Spleen (tissue), 7 donors: ENCODE results near the gene DOCK1.

Source experiments
- POLR2A ChIP-seq, 3 donors: fragments of 450-650 bp; IDR thresholded peaks; one replicate each; pipeline ENCODE4 v1.5.1; 2017; ENCODE audit warnings: antibody characterized with exemption in 3 of 3, mild to moderate bottlenecking in 1 of 3
- TF ChIP-seq, protein P1 (sequence below), 11 experiments: fragments of 200-600 bp in 7 of 11; fragments of 450-650 bp in 4 of 11; sonication (generic) in 4 of 11; IDR thresholded peaks in 8 of 11; conservative IDR thresholded peaks in 3 of 11; 1 replicate in 7 of 11; 2 replicates in 4 of 11; pipeline versions ENCODE4 v1.4.0 to v1.8.0; 2016 to 2021; ENCODE audit warnings: antibody characterized with exemption in 11 of 11, inconsistent platforms in 4 of 11, mild to moderate bottlenecking in 1 of 11
- donor health status: DM: no; HTN: no; CAD: no; lungs with moderate emphysema.
- donor health status: DM: no; HTN: no; CAD: no.
- donor health status: DM: no; HTN: no; CAD: no.

DNA sequence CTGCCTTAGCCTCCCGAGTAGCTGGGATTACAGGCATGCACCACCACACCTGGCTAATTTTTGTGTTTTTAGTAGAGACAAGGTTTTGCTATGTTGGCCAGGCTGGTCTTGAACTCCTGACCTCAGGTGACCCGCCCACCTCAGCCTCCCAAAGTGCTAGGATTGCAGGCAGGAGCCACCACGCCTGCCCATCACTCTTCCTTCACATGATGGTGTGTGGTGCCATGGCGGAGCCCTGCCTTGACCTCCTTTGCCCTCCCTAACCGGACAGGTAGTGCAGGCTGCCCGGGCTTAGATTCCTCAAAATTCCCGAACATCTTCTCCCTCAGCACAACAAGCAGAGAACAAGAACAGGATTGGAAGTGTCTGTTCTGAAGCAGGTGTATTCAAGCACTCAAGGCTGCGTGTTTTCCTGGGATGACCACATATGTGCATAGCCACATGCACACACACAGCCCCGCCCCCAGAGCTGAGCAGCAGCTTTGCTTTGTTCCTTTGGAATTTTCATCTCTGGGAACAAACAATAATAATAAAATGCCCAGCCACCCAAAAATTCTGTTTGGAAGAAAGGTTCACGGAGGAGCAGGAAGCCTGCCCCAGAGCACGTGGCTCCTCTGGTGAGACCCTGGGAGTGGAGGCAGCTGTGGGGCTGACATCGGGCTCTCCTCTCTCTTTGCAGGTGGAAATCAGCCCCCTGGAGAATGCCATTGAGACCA lies 512.6 kb downstream of the DOCK1 start:
- TF ChIP-seq, protein P1, sequence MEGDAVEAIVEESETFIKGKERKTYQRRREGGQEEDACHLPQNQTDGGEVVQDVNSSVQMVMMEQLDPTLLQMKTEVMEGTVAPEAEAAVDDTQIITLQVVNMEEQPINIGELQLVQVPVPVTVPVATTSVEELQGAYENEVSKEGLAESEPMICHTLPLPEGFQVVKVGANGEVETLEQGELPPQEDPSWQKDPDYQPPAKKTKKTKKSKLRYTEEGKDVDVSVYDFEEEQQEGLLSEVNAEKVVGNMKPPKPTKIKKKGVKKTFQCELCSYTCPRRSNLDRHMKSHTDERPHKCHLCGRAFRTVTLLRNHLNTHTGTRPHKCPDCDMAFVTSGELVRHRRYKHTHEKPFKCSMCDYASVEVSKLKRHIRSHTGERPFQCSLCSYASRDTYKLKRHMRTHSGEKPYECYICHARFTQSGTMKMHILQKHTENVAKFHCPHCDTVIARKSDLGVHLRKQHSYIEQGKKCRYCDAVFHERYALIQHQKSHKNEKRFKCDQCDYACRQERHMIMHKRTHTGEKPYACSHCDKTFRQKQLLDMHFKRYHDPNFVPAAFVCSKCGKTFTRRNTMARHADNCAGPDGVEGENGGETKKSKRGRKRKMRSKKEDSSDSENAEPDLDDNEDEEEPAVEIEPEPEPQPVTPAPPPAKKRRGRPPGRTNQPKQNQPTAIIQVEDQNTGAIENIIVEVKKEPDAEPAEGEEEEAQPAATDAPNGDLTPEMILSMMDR (IDR thresholded peaks at IDR 0.05 in 8 of 11, conservative IDR thresholded peaks at IDR 0.05 in 3 of 11), result no peak
- TF ChIP-seq POLR2A (IDR thresholded peaks at IDR 0.05), result no peak
